Measurements from ENCODE around the gene NUDCD2.
"Not testable (repeated sequence)": the region's sequence is repeated elsewhere in the genome, so short reads cannot be mapped to it uniquely, and the experiment has no call there.

DNA sequence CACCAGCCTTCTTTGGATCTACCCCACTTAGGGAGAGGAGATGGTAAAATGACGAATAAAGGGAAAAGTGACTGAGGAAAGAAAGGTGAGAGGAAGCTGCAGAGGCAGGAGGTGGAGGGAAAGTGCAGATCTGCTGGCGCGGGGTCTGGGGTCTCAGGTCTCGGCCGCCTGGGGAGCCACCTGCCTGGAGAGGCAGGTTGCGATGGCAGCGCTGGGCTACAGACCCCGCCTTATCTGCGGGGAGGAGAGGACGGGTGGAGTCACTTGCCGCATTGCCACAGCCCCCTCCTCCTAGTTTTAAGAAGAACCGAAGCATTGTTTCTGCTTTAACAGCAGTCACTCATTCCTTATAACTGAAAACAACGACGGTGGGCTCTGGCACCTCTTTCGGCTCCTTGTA is 44.2 kb downstream of the NUDCD2 start:
- TF ChIP-seq, protein P1, sequence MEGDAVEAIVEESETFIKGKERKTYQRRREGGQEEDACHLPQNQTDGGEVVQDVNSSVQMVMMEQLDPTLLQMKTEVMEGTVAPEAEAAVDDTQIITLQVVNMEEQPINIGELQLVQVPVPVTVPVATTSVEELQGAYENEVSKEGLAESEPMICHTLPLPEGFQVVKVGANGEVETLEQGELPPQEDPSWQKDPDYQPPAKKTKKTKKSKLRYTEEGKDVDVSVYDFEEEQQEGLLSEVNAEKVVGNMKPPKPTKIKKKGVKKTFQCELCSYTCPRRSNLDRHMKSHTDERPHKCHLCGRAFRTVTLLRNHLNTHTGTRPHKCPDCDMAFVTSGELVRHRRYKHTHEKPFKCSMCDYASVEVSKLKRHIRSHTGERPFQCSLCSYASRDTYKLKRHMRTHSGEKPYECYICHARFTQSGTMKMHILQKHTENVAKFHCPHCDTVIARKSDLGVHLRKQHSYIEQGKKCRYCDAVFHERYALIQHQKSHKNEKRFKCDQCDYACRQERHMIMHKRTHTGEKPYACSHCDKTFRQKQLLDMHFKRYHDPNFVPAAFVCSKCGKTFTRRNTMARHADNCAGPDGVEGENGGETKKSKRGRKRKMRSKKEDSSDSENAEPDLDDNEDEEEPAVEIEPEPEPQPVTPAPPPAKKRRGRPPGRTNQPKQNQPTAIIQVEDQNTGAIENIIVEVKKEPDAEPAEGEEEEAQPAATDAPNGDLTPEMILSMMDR (IDR thresholded peaks at IDR 0.05; ENCODE audit: low read length): not testable (repeated sequence)
- not testable (repeated sequence) for TF ChIP-seq EZH2 (optimal IDR thresholded peaks at IDR 0.05; ENCODE audit: low read depth, low read length)

All from MM.1S (cell line).